ENCODE data around the gene LAMA1. TPM values are rescaled to one million over a fixed set of nuclear protein-coding genes. Genes with fewer than 3 reads are reported as not detected.

LAMA1 gene
- total and polyA plus RNA-seq, 2 of the 8 experiments (the other 6 are each of a cell fraction or from before 2014, with no cell fraction given): 30.4 to 48.7 TPM

- ChIA-PET CTCF (ENCODE audit: partially characterized antibody) (interaction anchor here (1.1 to 1.3 kb wide), 2 partner anchors 42 to 197 kb away, joined by 3 to 4 read pairs; no protein-coding TSS in a partner anchor), POLR2A (ENCODE audit: partially characterized antibody) (no interaction called here)
- H3K56ac ChIP-seq (replicated peaks; ENCODE audit: insufficient read length, low read depth, low read length): no peak overlapping the region
- no peak overlapping the region for H2BK120ac ChIP-seq (replicated peaks; ENCODE audit: low read depth, low read length)
- H2AFZ ChIP-seq (ENCODE audit: low read length): no peak overlapping the region
- no peak overlapping the region for H3K14ac ChIP-seq (ENCODE audit: insufficient read length)
- no peak overlapping the region for H2BK20ac ChIP-seq (ENCODE audit: low read length)
- H3K23me2 ChIP-seq (ENCODE audit: low read depth, low read length): no peaks in the 10 kb centered on the region
- no peak overlapping the region for H2AK5ac ChIP-seq (ENCODE audit: low read depth, low read length)
- no peaks in the 10 kb centered on the region for H3K79me2 ChIP-seq (ENCODE audit: control insufficient read depth in 1 of 2, insufficient read depth in 2 of 2, low read length in 2 of 2)
- DNase-seq (ENCODE audit: low read depth in 1 of 2, low spot score in 2 of 2) (no peak), FAIRE-seq (no peak)
- no peak overlapping the region for H4K5ac ChIP-seq (ENCODE audit: insufficient read length, low read depth, low read length)
- H3K4ac ChIP-seq (replicated peaks; ENCODE audit: insufficient read length, low read depth, low read length): no peak overlapping the region
- no peaks in the 10 kb centered on the region for H3K4me1 ChIP-seq (replicated peaks in 1 of 4; ENCODE audit: control insufficient read depth in 3 of 4, insufficient read depth in 4 of 4, low read length in 3 of 4)
- no peak overlapping the region for H3K4me3 ChIP-seq (ENCODE audit: extremely low read depth in 1 of 4, insufficient read depth in 2 of 4, low read depth in 3 of 4, low read length in 4 of 4)
- peaks cover 1 to 38% (median 21%) of the 10 kb centered on the region in 4 experiments for H3K36me3 ChIP-seq (ENCODE audit: control insufficient read depth in 2 of 4, insufficient read depth in 4 of 4, low read length in 3 of 4)
- no peak overlapping the region for H2BK15ac ChIP-seq (ENCODE audit: low read length)
- H3K27ac ChIP-seq (ENCODE audit: low read depth, low read length): no peak overlapping the region
- 94% methylated on average over 2 of the region's 2 CpGs; no CpG with 5 or more reads in 1 of the 2 experiments for WGBS, 2 experiments (ENCODE audit: extremely low coverage in 1 of 2, insufficient coverage in 1 of 2, insufficient read length in 1 of 2, insufficient replicate concordance in 2 of 2, low coverage in 1 of 2, low lambda C conversion rate in 2 of 2, missing lambda C conversion rate in 1 of 2)
- H4K8ac ChIP-seq (ENCODE audit: extremely low read depth, insufficient read depth, low read length): no peak overlapping the region
- no peaks in the 10 kb centered on the region for H4K20me1 ChIP-seq (replicated peaks in 1 of 2; ENCODE audit: control insufficient read depth in 1 of 2, insufficient read depth in 2 of 2, low read length in 2 of 2)
- no peaks in the 10 kb centered on the region for H3K79me1 ChIP-seq (ENCODE audit: low read depth, low read length)
- no peak overlapping the region for H2BK12ac ChIP-seq (ENCODE audit: low read depth, low read length)
- H3K9ac ChIP-seq (replicated peaks in 1 of 4; ENCODE audit: extremely low read depth in 1 of 4, low read depth in 3 of 4, low read length in 3 of 4): no peak overlapping the region
- no peaks in the 10 kb centered on the region for H3K27me3 ChIP-seq (replicated peaks in 1 of 4; ENCODE audit: control insufficient read depth in 3 of 4, extremely low read depth in 1 of 4, insufficient read depth in 3 of 4, low read length in 3 of 4)
- no peaks in the 10 kb centered on the region for H3K9me3 ChIP-seq (ENCODE audit: insufficient read depth in 2 of 2, low read depth in 1 of 2, low read length in 1 of 2)
- H3K23ac ChIP-seq (ENCODE audit: insufficient read length): no peak overlapping the region
- no peak overlapping the region for H4K91ac ChIP-seq (replicated peaks; ENCODE audit: insufficient read length, low read length)
- H2BK5ac ChIP-seq (ENCODE audit: low read depth, low read length): no peak overlapping the region
- H3K4me2 ChIP-seq (ENCODE audit: insufficient read depth in 1 of 2, low read depth in 2 of 2, low read length in 2 of 2): no peak overlapping the region
- no peak for TF ChIP-seq SUZ12 (IDR thresholded peaks at IDR 0.05; ENCODE audit: low read length)
- TF ChIP-seq POLR2AphosphoS5 (IDR thresholded peaks at IDR 0.05; ENCODE audit: low read depth, low read length): no peak
- no peak for TF ChIP-seq HDAC6 (IDR thresholded peaks at IDR 0.05; ENCODE audit: low read depth, low read length)
- TF ChIP-seq EGR1 (IDR thresholded peaks at IDR 0.05; ENCODE audit: borderline replicate concordance, low read depth, low read length): no peak
- no peak for TF ChIP-seq SRF (IDR thresholded peaks at IDR 0.05; ENCODE audit: low read depth, low read length)
- TF ChIP-seq RNF2 (IDR thresholded peaks at IDR 0.05; ENCODE audit: borderline replicate concordance, low read depth, low read length, missing control alignments, poor library complexity, severe bottlenecking): no peak
- no peak for TF ChIP-seq CBX5 (IDR thresholded peaks at IDR 0.05; ENCODE audit: low read depth, low read length)
- TF ChIP-seq NRF1 (IDR thresholded peaks at IDR 0.05; ENCODE audit: low read depth, low read length): no peak
- TF ChIP-seq SP1 (IDR thresholded peaks at IDR 0.05; ENCODE audit: low read depth, low read length): no peak
- TF ChIP-seq CBX8 (IDR thresholded peaks at IDR 0.05; ENCODE audit: borderline replicate concordance, low read depth, low read length): no peak
- no peak for TF ChIP-seq PHF8 (conservative IDR thresholded peaks at IDR 0.05; ENCODE audit: low read depth, low read length)
- no peak for TF ChIP-seq POLR2A (IDR thresholded peaks at IDR 0.05; ENCODE audit: control extremely low read depth in 1 of 2, low read depth in 2 of 2, low read length in 2 of 2)
- TF ChIP-seq RBBP5 (IDR thresholded peaks at IDR 0.05; ENCODE audit: borderline replicate concordance, low read depth, low read length): no peak
- TF ChIP-seq RXRA (IDR thresholded peaks at IDR 0.05; ENCODE audit: insufficient read depth, low read depth, low read length): no peak
- TF ChIP-seq SAP30 (IDR thresholded peaks at IDR 0.05; ENCODE audit: insufficient read depth, insufficient replicate concordance, low read length): no peak
- no peak overlapping the region for H3K18ac ChIP-seq (ENCODE audit: extremely low read depth, low read length)
These were observed 137.2 kb downstream of the LAMA1 start for GRCh38 chr18:6980363-6980762.

Measured in H1 (cell line).